ENCODE results near the gene TLR3.
A peak's percentile ranks its signal among the peaks of the same experiment; 100 is the strongest.
"Not testable (repeated sequence)": the region's sequence is repeated elsewhere in the genome, so short reads cannot be mapped to it uniquely, and the experiment has no call there.

Gene TLR3

GRCh38 chr4:186068581-186069348 lies at the start of gene TLR3:
Gene TLR3 (plus strand): TSS chr4:186069156. CDS start chr4:186076620, 7,464 bp downstream.
- no peak for DNase-seq

- DNase-seq = no peak
These were observed 49.7 kb upstream of the TLR3 start for GRCh38 chr4:186019269-186019668.

- no peak for DNase-seq
These were observed 48.7 kb upstream of the TLR3 start for GRCh38 chr4:186020106-186020792.

- DNase-seq = no peak
These were observed 48.1 kb upstream of the TLR3 start for GRCh38 chr4:186020793-186021407.

- peak in 1 of 2 experiments; percentile 62 for DNase-seq
These were observed 47.3 kb upstream of the TLR3 start for GRCh38 chr4:186021461-186022167.

GRCh38 chr4:186023975-186024374 lies 45.0 kb upstream of the TLR3 start:
- DNase-seq = no peak

- no peak for DNase-seq
These were observed 44.1 kb upstream of the TLR3 start for GRCh38 chr4:186024637-186025407.

- no peak for DNase-seq
These were observed 43.6 kb upstream of the TLR3 start for GRCh38 chr4:186025408-186025690.

- no peak for DNase-seq
These were observed 41.6 kb upstream of the TLR3 start for GRCh38 chr4:186027405-186027804.

GRCh38 chr4:186029571-186030398 lies 39.2 kb upstream of the TLR3 start:
- DNase-seq = no peak

- DNase-seq = no peak
These were observed 38.6 kb upstream of the TLR3 start for GRCh38 chr4:186030399-186030775.

GRCh38 chr4:186030795-186031194 lies 38.2 kb upstream of the TLR3 start:
- no peak for DNase-seq

- no peak for DNase-seq
These were observed 36.7 kb upstream of the TLR3 start for GRCh38 chr4:186032259-186032658.

GRCh38 chr4:186033027-186033426 lies 35.9 kb upstream of the TLR3 start:
- DNase-seq = no peak

- not testable (repeated sequence) for DNase-seq
These were observed 34.3 kb upstream of the TLR3 start for GRCh38 chr4:186034613-186035012.

- DNase-seq = no peak
These were observed 31.9 kb upstream of the TLR3 start for GRCh38 chr4:186036976-186037581.

GRCh38 chr4:186037692-186038658 lies 31.0 kb upstream of the TLR3 start:
- peak in 1 of 2 experiments; percentile 76 for DNase-seq

GRCh38 chr4:186039697-186040096 lies 29.3 kb upstream of the TLR3 start:
- DNase-seq = no peak

- DNase-seq = no peak
These were observed 28.6 kb upstream of the TLR3 start for GRCh38 chr4:186040316-186040715.

- DNase-seq = not testable (repeated sequence)
These were observed 21.5 kb upstream of the TLR3 start for GRCh38 chr4:186047501-186047900.

Data from NCI-H526 (cell line).